Measurements from ENCODE around the gene MAPT.

The MAPT gene

GRCh38 chr17:45963889-45964288, 69.5 kb downstream of the MAPT start:
- no peak overlapping the region for H3K27ac ChIP-seq (ENCODE audit: low read length, poor library complexity, severe bottlenecking)
- no peaks in the 10 kb centered on the region for H3K9me3 ChIP-seq (ENCODE audit: control insufficient read depth, low read length)
- H4K8ac ChIP-seq (ENCODE audit: low read length), result no peak overlapping the region
- no peak overlapping the region for H2BK15ac ChIP-seq (ENCODE audit: low read depth, poor library complexity, severe bottlenecking)
- DNase-seq, result no peak
- H3K14ac ChIP-seq (ENCODE audit: low read length in 2 of 2), result no peak overlapping the region
- H2AFZ ChIP-seq (ENCODE audit: low read depth, low read length), result no peak overlapping the region
- H2BK120ac ChIP-seq (ENCODE audit: low read depth, low read length), result no peak overlapping the region
- H2AK5ac ChIP-seq (ENCODE audit: low read length, severe bottlenecking), result no peak overlapping the region
- H3K23ac ChIP-seq (ENCODE audit: low read length in 2 of 2), result no peak overlapping the region
- H4K91ac ChIP-seq (ENCODE audit: low read length), result no peak overlapping the region
- H3K36me3 ChIP-seq (ENCODE audit: control insufficient read depth in 1 of 2, insufficient read depth in 2 of 2, low read depth in 1 of 2, low read length in 2 of 2), result no peaks in the 10 kb centered on the region
- H3K18ac ChIP-seq (ENCODE audit: low read depth in 1 of 2, low read length in 2 of 2), result no peak overlapping the region
- H3K79me1 ChIP-seq (replicated peaks; ENCODE audit: low read length, poor library complexity, severe bottlenecking), result no peaks in the 10 kb centered on the region
- no peak overlapping the region for H3K4me2 ChIP-seq (ENCODE audit: low read length, poor library complexity, severe bottlenecking)
- no peak overlapping the region for H2BK12ac ChIP-seq (ENCODE audit: low read length in 2 of 2)
- H3K27me3 ChIP-seq (ENCODE audit: control insufficient read depth in 1 of 2, insufficient read depth in 1 of 2, low read length in 2 of 2), result peaks cover 34 to 38% of the 10 kb centered on the region in 2 experiments
- no peak overlapping the region for H3K9ac ChIP-seq (ENCODE audit: low read length)
- no peak overlapping the region for H3K4me3 ChIP-seq (ENCODE audit: insufficient read depth in 1 of 2, low read depth in 1 of 2, low read length in 2 of 2)
- H2BK5ac ChIP-seq (ENCODE audit: low read depth, low read length, poor library complexity, severe bottlenecking), result no peak overlapping the region
- peaks cover 1% of the 10 kb centered on the region for H3K4me1 ChIP-seq (ENCODE audit: control insufficient read depth, insufficient read depth, low read depth, low read length)
- no peak overlapping the region for H3K4ac ChIP-seq (ENCODE audit: low read depth in 1 of 2, low read length in 2 of 2)
- WGBS, result 69% methylated on average over 4 of the region's 5 CpGs

- Histone ChIP-seq H2AK5ac (ENCODE audit: low read length, severe bottlenecking) (no peak overlapping the region), H2BK15ac (ENCODE audit: low read depth, poor library complexity, severe bottlenecking) (no peak overlapping the region), H3K9ac (ENCODE audit: low read length) (no peak overlapping the region), H3K27ac (ENCODE audit: low read length, poor library complexity, severe bottlenecking) (no peak overlapping the region), H3K4me1 (ENCODE audit: control insufficient read depth, insufficient read depth, low read depth, low read length) (peaks cover 1% of the 10 kb centered on the region), H3K4ac (ENCODE audit: low read depth in 1 of 2, low read length in 2 of 2) (no peak overlapping the region), H3K18ac (ENCODE audit: low read depth in 1 of 2, low read length in 2 of 2) (no peak overlapping the region), H2BK12ac (ENCODE audit: low read length in 2 of 2) (no peak overlapping the region), H3K36me3 (ENCODE audit: control insufficient read depth in 1 of 2, insufficient read depth in 2 of 2, low read depth in 1 of 2, low read length in 2 of 2) (no peaks in the 10 kb centered on the region), H2BK5ac (ENCODE audit: low read depth, low read length, poor library complexity, severe bottlenecking) (no peak overlapping the region), H3K4me3 (ENCODE audit: insufficient read depth in 1 of 2, low read depth in 1 of 2, low read length in 2 of 2) (no peak overlapping the region), H4K8ac (ENCODE audit: low read length) (no peak overlapping the region), H4K91ac (ENCODE audit: low read length) (no peak overlapping the region), H3K14ac (ENCODE audit: low read length in 2 of 2) (no peak overlapping the region), H3K4me2 (ENCODE audit: low read length, poor library complexity, severe bottlenecking) (no peak overlapping the region), H3K9me3 (ENCODE audit: control insufficient read depth, low read length) (no peaks in the 10 kb centered on the region), H3K27me3 (ENCODE audit: control insufficient read depth in 1 of 2, insufficient read depth in 1 of 2, low read length in 2 of 2) (peaks cover 37 to 42% of the 10 kb centered on the region in 2 experiments), H2BK120ac (ENCODE audit: low read depth, low read length) (no peak overlapping the region), H3K79me1 (replicated peaks; ENCODE audit: low read length, poor library complexity, severe bottlenecking) (no peaks in the 10 kb centered on the region), H2AFZ (ENCODE audit: low read depth, low read length) (no peak overlapping the region), H3K23ac (ENCODE audit: low read length in 2 of 2) (no peak overlapping the region)
- 95% methylated on average over 4 of the region's 4 CpGs for WGBS
- no peak for DNase-seq
Observed at GRCh38 chr17:45964634-45965033, 70.3 kb downstream of the MAPT start.

DNA sequence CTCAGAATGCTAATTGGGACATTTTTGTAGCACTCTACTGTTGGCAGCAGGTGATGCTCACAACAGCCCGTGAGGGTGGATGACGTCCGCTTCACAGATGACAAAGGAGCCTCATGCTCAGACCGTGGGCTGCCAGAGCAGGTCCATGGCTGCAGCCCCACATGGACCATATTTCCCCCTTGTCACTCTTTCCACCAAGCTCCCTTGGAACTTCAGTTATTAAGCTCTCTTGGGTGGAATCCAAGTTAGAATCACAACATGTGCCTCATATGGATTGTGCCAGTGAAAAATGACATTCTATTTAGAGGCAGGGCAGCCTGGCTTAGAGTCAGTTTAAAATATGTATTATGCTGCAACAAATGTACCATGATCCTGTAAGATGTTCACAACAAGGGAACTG, 71.5 kb downstream of the MAPT start:
- H4K8ac ChIP-seq (ENCODE audit: low read length), result no peak overlapping the region
- no peak overlapping the region for H3K18ac ChIP-seq (ENCODE audit: low read depth in 1 of 2, low read length in 2 of 2)
- no peak overlapping the region for H3K4me2 ChIP-seq (ENCODE audit: low read length, poor library complexity, severe bottlenecking)
- no peak overlapping the region for H2AK5ac ChIP-seq (ENCODE audit: low read length, severe bottlenecking)
- 96% methylated on average over 4 of the region's 4 CpGs for WGBS
- no peak overlapping the region for H3K4me3 ChIP-seq (ENCODE audit: insufficient read depth in 1 of 2, low read depth in 1 of 2, low read length in 2 of 2)
- no peaks in the 10 kb centered on the region for H3K9me3 ChIP-seq (ENCODE audit: control insufficient read depth, low read length)
- no peak overlapping the region for H3K27ac ChIP-seq (ENCODE audit: low read length, poor library complexity, severe bottlenecking)
- no peak overlapping the region for H3K23ac ChIP-seq (ENCODE audit: low read length in 2 of 2)
- H3K4ac ChIP-seq (ENCODE audit: low read depth in 1 of 2, low read length in 2 of 2), result no peak overlapping the region
- peaks cover 42 to 48% of the 10 kb centered on the region in 2 experiments for H3K27me3 ChIP-seq (ENCODE audit: control insufficient read depth in 1 of 2, insufficient read depth in 1 of 2, low read length in 2 of 2)
- no peak overlapping the region for H4K91ac ChIP-seq (ENCODE audit: low read length)
- no peak overlapping the region for H2BK120ac ChIP-seq (ENCODE audit: low read depth, low read length)
- DNase-seq, result no peak
- no peak overlapping the region for H2BK5ac ChIP-seq (ENCODE audit: low read depth, low read length, poor library complexity, severe bottlenecking)
- no peak overlapping the region for H2BK12ac ChIP-seq (ENCODE audit: low read length in 2 of 2)
- H2AFZ ChIP-seq (ENCODE audit: low read depth, low read length), result no peak overlapping the region
- peaks cover 1% of the 10 kb centered on the region for H3K4me1 ChIP-seq (ENCODE audit: control insufficient read depth, insufficient read depth, low read depth, low read length)
- no peak overlapping the region for H2BK15ac ChIP-seq (ENCODE audit: low read depth, poor library complexity, severe bottlenecking)
- H3K14ac ChIP-seq (ENCODE audit: low read length in 2 of 2), result no peak overlapping the region
- no peak overlapping the region for H3K9ac ChIP-seq (ENCODE audit: low read length)
- no peaks in the 10 kb centered on the region for H3K36me3 ChIP-seq (ENCODE audit: control insufficient read depth in 1 of 2, insufficient read depth in 2 of 2, low read depth in 1 of 2, low read length in 2 of 2)
- H3K79me1 ChIP-seq (replicated peaks; ENCODE audit: low read length, poor library complexity, severe bottlenecking), result no peaks in the 10 kb centered on the region

GRCh38 chr17:45966606-45967280, 72.4 kb downstream of the MAPT start:
- Histone ChIP-seq H3K9me3 (ENCODE audit: control insufficient read depth, low read length) (peaks cover 5% of the 10 kb centered on the region), H3K4me1 (ENCODE audit: control insufficient read depth, insufficient read depth, low read depth, low read length) (peaks cover 1% of the 10 kb centered on the region), H3K27me3 (ENCODE audit: control insufficient read depth in 1 of 2, insufficient read depth in 1 of 2, low read length in 2 of 2) (peaks cover 49 to 54% of the 10 kb centered on the region in 2 experiments), H3K4me3 (ENCODE audit: insufficient read depth in 1 of 2, low read depth in 1 of 2, low read length in 2 of 2) (no peak overlapping the region), H3K18ac (ENCODE audit: low read depth in 1 of 2, low read length in 2 of 2) (no peak overlapping the region), H2BK15ac (ENCODE audit: low read depth, poor library complexity, severe bottlenecking) (no peak overlapping the region), H4K8ac (ENCODE audit: low read length) (no peak overlapping the region), H3K14ac (ENCODE audit: low read length in 2 of 2) (no peak overlapping the region), H2BK5ac (ENCODE audit: low read depth, low read length, poor library complexity, severe bottlenecking) (no peak overlapping the region), H3K4me2 (ENCODE audit: low read length, poor library complexity, severe bottlenecking) (no peak overlapping the region), H3K23ac (ENCODE audit: low read length in 2 of 2) (no peak overlapping the region), H3K27ac (ENCODE audit: low read length, poor library complexity, severe bottlenecking) (no peak overlapping the region), H3K4ac (ENCODE audit: low read depth in 1 of 2, low read length in 2 of 2) (no peak overlapping the region), H3K79me1 (replicated peaks; ENCODE audit: low read length, poor library complexity, severe bottlenecking) (no peaks in the 10 kb centered on the region), H2BK120ac (ENCODE audit: low read depth, low read length) (no peak overlapping the region), H2AK5ac (ENCODE audit: low read length, severe bottlenecking) (no peak overlapping the region), H2BK12ac (ENCODE audit: low read length in 2 of 2) (no peak overlapping the region), H2AFZ (ENCODE audit: low read depth, low read length) (no peak overlapping the region), H3K9ac (ENCODE audit: low read length) (no peak overlapping the region), H4K91ac (ENCODE audit: low read length) (no peak overlapping the region), H3K36me3 (ENCODE audit: control insufficient read depth in 1 of 2, insufficient read depth in 2 of 2, low read depth in 1 of 2, low read length in 2 of 2) (no peaks in the 10 kb centered on the region)
- 67% methylated on average over 1 of the region's 2 CpGs for WGBS
- no peak for DNase-seq
